NCI-H1436 (cell line): ENCODE measurements around the gene HOMER3.
"Not testable (repeated sequence)": the region's sequence is repeated elsewhere in the genome, so short reads cannot be mapped to it uniquely, and the experiment has no call there.

ENCODE experiments used
- DNase-seq: peaks from one replicate; lab custom pipeline; 2025; lab: John Stamatoyannopoulos, UW

Gene HOMER3

DNA sequence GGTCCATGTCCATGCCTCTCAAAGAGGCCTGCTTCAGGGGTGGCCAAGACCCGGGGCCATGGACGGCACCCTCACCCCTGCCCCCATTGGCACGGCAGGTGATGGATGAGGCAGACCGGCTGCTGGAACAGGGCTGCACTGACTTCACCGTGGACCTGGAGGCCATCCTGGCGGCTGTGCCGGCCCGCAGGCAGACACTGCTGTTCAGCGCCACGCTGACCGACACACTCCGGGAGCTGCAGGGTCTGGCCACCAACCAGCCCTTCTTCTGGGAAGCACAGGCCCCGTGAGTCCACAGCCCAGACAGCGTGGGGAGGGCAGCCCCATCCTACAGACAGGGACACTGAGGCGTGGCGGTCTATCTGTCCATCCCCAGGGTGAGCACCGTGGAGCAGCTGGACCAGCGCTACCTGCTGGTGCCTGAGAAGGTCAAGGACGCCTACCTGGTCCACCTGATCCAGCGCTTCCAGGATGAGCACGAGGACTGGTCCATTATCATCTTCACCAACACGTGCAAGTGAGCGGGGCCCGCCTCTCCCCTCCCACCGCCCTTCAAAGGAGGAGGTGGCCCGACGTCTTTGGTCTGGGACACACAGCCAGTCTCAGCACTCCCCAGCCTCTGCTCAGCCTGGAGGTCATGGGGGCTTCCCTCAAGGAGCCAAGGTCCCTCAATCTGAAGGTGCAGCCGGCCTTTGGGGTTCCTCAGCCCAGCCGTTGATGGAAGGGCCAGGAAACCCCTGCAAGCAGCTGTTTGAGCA, 18.6 kb downstream of the HOMER3 start:
- DNase-seq = no peak

DNA sequence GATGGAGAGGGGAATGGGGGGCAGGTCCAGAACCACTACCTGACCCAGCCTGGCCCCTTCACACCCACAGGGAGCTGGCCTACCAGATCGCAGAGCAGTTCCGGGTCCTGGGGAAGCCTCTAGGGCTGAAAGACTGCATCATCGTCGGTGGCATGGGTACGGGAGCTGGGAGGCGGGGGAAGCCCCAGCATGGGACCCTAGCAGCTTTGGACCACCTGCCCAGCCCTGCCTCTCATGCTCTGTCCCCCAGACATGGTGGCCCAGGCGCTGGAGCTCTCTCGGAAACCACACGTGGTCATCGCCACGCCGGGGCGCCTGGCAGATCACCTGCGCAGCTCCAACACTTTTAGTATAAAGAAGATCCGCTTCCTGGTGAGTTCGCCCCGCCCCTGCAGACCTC, 19.4 kb downstream of the HOMER3 start:
- DNase-seq = no peak

DNA sequence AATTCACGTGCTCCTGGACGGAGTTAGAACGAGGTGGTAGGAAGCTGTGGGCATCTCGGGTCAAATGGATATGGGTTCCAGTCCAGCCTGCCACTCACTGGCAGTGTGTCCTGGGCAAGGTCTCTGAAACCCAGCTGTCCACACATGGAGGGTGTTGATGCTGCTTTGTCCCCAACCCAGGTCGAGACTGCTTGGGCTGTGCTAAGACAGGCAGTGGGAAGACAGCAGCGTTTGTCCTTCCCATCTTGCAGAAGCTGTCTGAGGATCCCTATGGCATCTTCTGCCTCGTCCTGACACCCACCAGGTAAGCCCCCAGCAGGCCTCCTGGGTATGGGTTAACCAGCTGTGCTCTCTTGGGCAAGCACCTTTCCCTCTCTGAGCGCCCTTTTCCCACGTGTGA, 20.6 kb downstream of the HOMER3 start:
- DNase-seq = no peak

DNA sequence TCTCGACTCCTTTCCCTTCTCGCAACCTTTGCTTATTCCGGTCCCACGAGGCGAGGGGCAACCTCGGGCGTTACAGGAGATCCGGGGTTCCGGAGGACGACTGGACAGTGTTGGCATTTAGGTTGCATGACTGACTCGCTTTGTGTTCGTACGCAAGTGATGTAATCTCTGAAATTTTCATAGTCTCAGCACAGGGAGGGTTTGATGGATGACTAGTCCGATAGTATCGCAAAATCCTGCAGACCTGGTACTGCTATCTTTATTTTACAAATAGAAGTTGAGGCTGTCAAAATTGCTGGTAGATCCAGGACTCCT, 21.2 kb downstream of the HOMER3 start:
- DNase-seq = no peak

DNA sequence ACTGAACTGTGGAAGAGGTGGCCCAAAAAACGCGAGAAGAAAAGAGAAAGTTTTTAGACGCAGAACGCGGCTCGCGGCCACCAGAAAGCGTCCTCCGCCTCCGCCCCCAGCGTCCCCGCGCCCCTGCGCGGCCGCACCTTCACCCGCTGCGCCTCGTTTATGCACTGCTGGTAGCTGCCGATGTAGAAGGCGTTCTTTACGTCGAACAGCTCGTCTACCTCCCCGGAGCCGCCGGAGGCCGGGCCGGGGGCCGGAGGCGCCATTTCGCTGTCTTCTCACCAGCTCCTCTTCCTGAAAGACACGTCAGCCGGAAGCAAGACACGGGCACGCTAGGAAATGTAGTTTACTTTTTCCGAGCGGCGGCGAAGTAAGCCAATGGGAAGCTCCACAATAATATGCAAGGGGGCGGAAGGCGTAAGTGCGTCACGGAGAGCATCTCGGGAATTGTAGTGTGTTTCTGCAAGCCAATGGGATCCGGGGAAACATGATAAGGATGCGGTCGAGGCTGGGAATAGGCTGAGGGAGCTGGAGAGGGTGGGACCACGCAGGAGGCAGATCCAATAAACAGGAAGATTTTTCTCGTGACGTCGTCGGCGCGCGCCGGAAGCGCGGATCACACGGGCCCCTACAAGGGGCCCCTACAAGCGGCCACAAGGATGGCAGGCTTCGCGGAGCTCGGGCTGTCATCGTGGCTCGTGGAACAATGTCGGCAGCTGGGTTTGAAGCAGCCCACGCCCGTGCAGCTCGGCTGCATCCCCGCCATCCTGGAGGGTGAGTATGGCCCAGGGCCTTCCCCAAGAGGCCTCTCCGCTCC, 21.7 kb downstream of the HOMER3 start, which contains the start of the genes COPE and DDX49:
Gene COPE, minus strand, starts transcription at position 302 of the 814 bp plus-strand sequence. Its CDS starts 39 bp downstream, at position 263.
Gene DDX49, plus strand, starts transcription at position 630 of the 814 bp plus-strand sequence. Its CDS starts 27 bp downstream, at position 657.
- peak; percentile 98 for DNase-seq

DNA sequence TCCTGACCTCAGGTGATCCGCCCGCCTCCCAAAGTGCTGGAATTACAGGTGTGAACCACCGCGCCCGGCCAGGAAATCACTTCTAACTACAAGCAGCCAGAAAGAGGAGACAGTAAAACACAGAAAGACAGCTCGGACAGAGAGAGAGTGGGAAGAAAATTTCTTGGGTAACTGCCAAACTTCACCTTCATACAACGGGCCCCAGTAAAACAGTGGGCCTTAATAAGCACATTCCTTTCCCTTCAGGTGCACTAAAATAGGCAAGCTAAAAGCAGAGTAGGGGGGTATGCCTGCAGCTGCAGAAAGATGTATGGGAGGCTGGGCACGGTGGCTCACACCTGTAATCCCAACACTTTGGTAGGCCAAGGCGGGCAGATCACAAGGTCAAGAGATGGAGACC, 23.4 kb downstream of the HOMER3 start:
- DNase-seq = not testable (repeated sequence)

DNA sequence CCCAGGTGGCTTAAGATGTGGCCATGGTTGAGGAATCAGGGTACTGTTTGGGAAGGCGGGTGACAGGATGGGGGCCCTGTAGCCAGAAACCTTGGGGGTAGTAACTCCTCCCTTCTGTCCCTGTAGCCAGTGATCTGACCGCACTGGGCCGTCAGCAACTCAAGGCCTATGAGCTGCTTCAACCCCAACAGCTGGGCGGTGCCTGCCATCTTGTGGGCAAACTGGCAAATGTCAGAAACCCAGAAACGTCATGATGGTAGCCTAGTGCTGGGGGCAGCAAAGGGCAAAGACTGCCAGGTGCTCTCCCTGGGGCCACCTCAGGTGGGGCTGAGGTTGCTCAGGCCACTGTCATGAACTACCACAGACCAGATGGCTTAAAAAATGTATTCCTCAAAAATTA, 25.4 kb downstream of the HOMER3 start:
- DNase-seq = no peak

DNA sequence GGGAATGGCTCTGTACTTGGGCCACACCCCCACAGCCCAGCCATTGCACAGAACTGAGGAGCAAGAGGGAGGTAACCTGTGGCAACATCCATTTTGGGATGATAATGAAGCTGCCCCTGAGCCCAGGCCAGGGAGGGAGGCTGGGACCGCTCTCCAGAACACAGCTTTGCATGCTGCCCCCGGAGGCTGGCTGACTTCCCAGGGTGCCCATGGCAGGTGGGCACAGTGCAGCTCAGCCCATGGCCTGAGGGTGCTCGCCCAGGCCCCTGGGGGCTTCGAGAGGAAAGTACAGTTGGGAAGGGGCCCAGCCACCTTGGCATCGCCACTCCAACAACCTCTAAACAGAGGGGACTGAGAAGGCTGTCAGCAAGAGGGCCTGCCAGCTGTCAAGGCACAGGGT, 27.6 kb downstream of the HOMER3 start:
- DNase-seq = no peak

DNA sequence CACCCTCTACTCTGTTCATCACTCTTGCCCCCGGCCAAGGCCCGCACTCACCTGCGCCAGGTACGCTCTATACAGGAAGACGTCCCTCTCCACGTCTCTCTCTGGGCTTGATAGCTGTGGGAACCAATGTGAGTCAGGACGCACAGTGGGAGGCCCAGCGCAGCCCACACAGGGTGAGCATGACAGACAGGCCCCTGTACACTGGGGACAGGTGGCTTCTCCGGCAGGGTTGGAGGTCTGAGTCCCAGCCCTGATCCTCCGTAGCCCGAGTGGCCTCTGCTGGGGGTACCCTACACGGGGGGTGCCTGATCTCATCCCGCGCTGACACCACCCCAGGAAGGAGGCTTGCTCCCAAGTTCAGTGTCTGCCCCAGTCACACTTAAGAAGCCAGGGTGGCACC, 28.1 kb downstream of the HOMER3 start:
- DNase-seq = no peak

DNA sequence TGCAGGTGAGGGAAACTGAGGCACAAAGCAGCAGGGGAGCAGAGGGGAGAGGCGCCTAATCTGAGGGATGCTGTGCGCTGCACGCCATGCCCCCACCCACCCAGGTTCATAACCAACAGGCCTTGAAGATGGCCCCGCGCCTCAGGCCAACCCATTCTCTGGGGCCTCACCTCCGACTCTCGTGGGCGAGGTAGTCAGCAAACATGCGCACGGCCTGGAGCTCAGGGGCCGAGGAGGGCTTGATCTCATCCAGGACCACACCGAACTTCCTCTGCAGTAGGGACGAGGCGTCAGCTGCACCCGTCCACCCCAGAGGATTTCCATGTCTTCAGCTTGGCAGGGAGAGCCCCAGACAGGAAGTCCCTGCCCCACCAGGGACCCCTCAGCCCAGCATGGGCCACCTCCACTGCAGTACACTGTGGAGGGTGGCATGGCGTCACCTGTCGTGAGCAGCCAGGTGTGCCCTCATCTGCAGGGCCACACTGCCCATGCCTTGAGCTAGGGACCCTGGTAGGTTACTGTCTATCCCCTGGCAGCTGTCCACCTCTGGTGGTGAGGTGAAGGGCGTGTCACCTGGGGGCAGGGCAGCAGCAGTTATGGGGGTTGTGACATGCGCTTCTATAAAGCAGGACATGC, 30.1 kb downstream of the HOMER3 start:
- DNase-seq = no peak

DNA sequence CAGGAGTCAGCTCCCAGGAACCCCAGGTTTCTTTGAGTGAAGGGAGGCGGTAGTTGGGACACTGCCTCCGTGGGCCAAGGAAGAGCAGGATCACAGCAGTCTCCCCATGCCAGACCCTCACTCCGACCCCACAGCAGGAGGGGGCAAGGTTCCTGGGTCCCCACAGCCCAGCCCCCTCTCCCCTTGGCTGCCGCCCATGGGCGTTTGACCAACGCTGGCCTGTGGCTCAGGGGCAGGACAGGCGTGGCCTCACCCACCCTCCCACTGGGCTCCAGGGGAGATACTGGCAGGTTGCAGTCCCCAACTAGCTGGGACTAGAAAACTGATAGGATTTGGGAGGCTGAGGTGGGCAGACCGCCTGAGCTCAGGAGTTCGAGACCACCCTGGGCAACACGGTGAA, 31.0 kb downstream of the HOMER3 start:
- DNase-seq = no peak

DNA sequence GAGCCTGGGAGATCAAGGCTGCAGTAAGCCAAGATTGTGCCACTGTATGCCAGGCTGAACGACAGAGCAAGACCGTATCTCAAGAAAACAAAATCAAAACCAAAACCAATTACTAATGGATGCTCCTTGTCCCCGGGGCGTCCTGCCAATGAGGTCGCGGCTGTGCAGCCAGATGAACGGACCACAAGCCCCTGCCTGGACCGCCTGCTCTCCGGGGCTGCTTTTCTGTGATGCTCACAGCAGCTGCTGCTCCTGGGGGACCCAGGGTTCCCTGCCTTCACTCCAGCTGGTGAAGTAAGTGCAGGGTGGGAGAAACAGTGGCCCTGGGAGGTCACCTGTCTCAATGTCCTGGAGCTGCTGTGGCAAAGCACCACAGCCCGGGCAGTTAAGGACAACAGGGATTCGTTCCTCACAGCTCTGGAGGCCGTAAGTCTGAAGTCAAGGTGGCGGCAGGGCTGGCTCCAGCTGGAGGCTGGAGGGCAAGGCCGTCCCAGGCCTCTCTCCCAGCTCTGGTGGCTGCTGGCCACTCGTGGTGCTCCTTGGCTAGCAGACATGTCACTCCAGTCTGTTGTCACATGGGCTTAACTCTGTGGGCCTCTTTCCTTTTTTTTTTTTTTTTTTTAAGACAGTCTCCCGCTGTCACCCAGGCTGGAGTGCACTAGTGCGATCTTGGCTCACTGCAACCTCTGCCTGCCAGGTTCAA, 31.9 kb downstream of the HOMER3 start:
- no peak for DNase-seq

DNA sequence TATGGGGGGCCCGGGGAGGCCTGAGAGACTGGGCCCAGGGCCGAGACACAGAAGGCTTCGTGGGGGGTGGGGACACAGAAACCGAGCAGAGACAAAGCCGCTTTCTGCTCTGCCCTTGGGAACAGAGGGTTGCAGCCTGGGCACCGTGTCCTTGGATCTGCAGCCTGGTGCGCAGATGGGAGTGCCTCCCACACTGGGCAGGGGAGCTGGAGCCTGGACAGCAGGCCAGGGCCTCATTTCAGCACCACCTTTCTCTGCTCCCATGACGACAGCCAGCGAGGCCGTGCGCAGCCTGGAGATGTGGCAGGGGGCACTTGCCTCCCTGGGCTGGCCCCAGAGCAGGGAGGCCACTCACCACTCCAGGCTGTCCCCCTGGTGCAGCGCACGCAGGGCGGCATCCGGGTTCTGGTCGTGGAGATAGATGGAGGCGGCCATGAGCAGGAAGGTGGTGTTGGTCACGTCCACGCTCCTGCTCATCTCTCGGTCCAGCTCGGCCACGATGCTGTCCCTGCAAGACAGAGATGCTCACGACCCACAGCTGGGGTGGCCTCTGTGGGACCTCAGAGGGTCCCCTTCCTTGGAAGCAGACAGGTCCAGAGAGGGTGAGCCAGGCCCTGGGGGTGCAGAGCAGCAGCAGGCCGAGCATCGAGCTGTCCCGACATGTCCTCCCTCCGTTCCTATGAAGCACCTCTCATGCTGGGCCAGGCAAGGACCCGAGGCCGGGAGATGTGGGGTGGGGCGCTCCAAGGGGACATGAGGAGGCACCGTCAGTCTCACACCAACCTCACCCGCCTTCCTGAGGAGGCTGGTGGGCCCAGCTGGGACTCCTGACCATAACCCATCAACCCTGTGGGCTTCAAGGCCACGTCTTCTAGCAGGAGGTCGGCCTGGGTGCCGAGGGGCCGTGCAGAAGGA, 34.2 kb downstream of the HOMER3 start:
- DNase-seq = no peak

DNA sequence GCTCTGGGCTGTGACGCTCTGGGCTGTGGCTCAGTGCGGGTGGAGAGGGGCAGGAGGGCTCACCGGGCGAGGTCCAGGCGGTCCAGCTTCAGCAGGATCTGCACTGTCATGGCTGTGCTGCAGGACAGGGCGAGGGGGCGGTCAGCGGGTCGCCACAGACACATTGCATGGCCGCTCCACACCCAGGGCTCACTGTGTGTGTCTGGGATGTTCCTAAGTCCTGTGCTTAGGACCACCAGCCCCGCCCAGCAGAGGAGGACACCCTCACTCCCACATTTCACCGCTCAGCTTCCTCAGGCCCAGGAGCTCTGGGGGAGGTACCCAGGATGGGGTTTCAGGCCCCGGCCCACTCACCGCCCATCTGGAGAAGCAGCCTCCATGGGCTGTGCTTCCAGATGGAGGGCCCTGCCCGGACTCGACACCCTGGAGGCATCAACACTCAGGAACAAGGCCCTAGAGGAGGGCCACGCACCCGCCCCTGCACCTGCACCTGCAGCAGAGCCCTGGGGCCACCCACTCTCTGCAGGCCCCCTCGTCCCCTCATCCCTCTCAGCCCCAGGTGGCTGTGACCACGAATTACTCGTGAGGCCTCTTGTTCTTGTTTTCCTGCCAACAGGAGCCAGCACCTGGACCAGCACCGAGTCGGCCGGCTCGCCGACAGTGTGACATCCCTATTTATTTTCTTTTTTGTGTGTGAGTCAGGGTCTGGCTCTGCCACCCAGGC, 35.3 kb downstream of the HOMER3 start:
- no peak for DNase-seq

DNA sequence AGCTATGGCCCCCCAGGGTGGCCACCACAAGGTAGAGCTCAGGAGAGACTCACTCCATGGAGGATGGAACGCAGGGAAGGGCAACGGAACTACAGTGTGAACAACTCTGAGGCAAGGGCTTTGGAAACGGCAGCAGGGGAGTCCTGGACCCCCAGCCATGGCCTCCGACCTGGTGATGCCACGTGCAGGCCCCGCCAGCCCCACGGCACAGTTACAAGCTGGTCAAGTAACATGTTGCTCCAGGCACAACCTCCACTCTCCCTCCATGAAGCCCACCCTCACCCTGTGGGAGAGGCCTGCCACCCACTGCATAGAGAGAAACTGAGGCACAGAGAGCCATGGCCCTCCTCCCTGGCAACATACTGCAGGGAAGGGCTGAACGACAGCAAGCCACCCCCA, 36.0 kb downstream of the HOMER3 start:
- no peak for DNase-seq

DNA sequence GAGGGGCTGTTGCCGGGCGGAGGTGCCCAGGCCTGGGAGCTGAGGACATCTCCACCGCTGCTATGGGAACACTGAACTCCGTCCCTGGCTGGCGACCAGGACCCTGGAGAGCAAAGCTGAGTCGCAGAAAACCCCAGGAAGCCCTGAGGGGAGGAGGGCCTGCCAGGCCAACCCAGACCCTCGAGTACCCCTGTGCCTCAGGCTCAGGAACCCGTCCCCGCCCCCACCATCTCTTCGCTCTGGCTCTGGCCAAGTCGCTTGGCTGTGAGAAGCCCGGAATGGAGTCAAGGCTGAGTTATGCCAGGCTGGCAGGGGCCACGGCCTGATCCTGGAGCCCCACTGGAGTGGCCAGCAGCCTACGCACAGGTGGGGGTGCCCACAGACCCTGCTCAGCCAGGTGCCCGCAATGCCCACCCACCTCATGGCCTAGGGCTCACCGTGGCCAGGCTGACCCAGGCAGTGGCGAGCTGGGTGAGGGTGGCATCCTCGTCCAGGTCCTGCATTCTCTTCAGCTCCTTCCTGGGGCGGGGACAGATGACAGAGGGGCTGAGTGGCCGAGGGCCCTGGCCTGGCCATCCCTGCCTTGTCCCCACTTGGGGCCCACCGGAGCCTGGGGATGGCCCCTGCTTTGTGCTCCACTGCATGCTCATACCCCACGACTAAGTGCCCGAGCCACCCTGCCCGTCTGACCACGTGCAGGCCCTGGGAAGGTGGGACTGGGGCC, 36.5 kb downstream of the HOMER3 start:
- DNase-seq = no peak

DNA sequence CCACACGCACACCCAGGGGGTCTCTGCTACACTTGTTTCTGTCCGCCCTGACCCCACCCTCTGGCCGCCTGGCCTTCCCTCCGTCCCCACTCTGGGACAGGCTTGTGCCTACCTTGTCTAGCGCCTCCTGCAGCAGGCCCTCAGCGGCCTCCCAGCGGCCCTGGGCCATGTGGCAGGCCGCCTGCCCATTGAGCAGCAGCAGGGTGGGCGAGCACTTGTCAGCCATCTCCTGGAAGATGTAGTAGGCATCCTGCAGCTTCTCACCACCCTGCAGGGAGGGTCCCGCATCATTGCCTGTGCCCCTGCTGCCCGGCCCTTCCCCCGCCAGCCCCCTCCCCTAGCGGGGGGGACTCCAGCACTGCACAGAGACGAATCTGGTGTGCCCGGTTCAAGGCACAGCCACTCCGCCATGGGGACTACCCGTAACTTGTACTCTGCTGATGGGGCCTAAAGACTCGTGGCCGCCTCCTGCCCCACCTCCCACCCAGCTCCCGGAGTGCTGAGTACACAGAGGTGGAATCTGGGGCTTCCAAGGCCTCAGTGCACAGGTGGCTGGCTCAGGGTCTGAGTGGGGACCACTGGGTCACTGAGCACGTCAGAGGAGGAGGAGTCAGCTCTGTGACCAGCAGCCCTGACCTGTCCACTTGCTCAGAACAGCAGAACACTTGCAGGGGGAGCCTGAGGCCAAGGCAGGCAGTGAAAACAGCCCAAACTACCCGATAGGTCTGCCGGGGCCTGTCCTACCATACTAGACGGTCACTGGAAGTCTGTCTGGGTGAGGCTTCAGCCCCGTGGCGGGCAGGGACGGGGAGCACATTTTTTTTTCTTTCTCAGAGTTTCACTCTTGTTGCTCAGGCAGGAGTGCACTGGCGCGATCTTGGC, 37.6 kb downstream of the HOMER3 start:
- no peak for DNase-seq

DNA sequence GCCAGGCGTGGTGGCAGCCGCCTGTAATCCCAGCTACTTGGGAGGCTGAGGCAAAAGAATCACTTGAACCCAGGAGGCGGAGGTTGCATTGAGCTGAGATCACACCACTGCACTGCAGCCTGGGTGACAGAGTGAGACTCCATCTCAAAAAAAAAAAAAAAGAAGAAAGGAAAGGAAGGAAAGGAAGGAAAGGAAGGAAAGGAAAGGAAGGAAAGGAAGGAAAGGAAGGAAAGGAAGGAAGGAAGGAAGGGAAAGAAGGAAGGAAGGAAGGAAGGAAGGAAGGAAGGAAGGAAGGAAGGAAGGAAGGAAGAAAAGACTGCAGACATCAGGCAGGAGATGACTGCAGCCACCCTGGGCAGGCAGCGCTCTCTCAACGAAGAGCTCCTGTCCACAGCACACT, 38.5 kb downstream of the HOMER3 start:
- DNase-seq = not testable (repeated sequence)

DNA sequence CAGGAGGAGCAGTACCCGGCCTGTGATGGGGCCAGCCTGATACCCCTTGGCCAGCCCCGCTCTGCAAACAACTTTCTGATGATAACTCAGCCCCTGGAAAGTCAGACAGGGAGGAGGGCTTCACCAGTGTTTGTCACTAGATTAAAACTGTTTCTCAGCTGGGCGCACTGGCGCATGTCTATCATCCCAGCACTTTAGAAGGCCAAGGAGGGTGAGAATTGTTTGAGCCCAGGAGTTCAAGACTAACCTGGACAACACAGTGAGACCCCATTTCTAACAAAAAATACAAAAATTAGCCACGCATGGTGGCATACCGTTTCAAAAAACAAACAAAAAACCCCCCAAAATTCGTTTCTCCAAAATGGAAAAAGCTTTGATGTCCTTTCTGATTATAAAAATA, 39.5 kb downstream of the HOMER3 start:
- no peak for DNase-seq
